Adipocyte (in vitro differentiated cells): ENCODE results near the gene KIF26A.

Experiments used
- DNase-seq: peaks from one replicate; pipeline ENCODE4 v3.0.0-alpha.2; 2015; ENCODE audit warnings: low read depth
- H3K27me3 ChIP-seq: replicated peaks from 2 replicates; pipeline ENCODE4 v1.7.0; 2013; ENCODE audit warnings: mild to moderate bottlenecking, low read length, moderate library complexity; ENCODE audit not compliant: control insufficient read depth, insufficient read depth
- H3K36me3 ChIP-seq: 2 replicates; pipeline ENCODE4 v1.7.0; 2013; ENCODE audit warnings: low read length, mild to moderate bottlenecking, moderate library complexity; ENCODE audit not compliant: control insufficient read depth, insufficient read depth, severe bottlenecking
- H3K4me1 ChIP-seq: 2 replicates; pipeline ENCODE4 v1.7.0; 2013; ENCODE audit warnings: mild to moderate bottlenecking, low read length, moderate library complexity; ENCODE audit not compliant: control insufficient read depth, insufficient read depth
- H3K4me3 ChIP-seq: 2 replicates; pipeline ENCODE4 v1.7.0; 2013; ENCODE audit warnings: mild to moderate bottlenecking, low read length, moderate library complexity
- H3K9ac ChIP-seq: 2 replicates; pipeline ENCODE4 v1.7.0; 2013; ENCODE audit warnings: mild to moderate bottlenecking, low read length, moderate library complexity
- H3K9me3 ChIP-seq: 2 replicates; pipeline ENCODE4 v1.7.0; 2013; ENCODE audit warnings: mild to moderate bottlenecking, low read length, moderate library complexity; ENCODE audit not compliant: control insufficient read depth

KIF26A gene

DNA sequence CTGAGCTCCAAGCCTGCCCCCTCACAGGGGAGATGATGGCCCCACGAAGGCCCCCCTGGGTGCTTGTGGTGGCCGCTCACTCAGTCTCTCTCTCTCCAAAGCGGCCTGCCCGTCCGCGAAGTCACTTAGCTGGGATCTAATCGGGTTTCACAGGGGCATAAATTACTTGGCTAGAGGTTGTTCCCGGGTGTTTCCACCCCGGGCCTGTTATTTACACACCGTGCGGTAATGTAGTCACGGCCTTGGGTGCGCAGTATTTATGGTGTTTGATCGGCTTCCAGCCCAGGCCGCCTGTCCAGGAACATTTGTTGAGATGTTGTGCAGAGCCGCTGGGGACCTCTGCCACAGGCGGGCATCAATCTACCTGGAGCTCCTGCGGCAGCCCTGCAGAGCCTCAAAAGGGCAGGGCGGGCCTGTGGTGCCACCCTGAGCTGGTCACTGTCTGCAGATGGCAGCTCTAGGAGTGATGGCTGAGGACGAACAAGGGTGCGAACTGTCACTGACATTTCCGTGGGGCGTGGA is 91.2 kb downstream of the KIF26A start:
- Histone ChIP-seq H3K4me1 (no peaks in the 10 kb centered on the region), H3K9ac (no peak overlapping the region), H3K9me3 (peaks cover 17% of the 10 kb centered on the region), H3K27me3 (peaks cover 4% of the 10 kb centered on the region), H3K36me3 (no peaks in the 10 kb centered on the region), H3K4me3 (no peak overlapping the region)
- DNase-seq, result no peak

DNA sequence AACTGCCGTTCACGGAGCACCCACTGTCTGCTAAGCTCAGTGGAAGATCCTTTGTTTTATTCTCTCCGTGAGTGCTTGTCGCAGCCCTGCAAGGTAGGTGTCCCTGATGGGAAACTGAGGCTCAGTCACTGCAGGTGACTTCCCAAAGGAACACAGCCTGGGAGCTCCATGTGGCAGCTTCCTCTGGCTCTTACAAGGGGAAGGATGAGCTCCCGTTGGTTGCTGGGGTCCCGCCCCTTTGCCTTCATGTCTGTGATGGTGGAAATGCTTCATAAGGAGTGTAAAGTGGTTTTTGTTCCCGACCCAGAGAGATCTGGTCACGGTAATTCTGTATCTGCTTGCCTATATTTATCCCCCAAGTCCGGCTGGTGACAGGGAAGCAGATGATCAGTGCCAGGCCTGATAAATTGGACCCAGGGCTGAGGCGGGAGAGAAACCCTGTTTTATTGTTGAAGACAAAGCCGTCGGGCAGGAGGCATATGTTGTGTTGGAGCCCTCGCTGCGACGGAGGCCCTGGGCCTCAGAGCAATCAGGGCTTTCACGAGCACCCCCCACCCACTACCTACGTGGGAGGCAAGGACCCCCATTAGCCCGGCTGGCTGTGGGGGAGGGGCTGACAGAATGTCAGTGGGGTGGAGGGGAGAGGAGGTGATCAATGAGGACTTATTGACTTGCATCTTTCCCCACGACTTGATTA is 91.9 kb downstream of the KIF26A start:
- H3K27me3 ChIP-seq, result peaks cover 2% of the 10 kb centered on the region
- DNase-seq, result no peak
- H3K9ac ChIP-seq, result no peak overlapping the region
- H3K9me3 ChIP-seq, result peaks cover 17% of the 10 kb centered on the region
- no peak overlapping the region for H3K4me3 ChIP-seq
- H3K4me1 ChIP-seq, result no peaks in the 10 kb centered on the region
- no peaks in the 10 kb centered on the region for H3K36me3 ChIP-seq
